NCI-H82 treated with DMSO at 0.1 percent for 48 hours (cell line): ENCODE measurements around the gene SOCS7.

ENCODE experiments used
- DNase-seq: peaks from one replicate; lab custom pipeline; 2025; ENCODE audit not compliant: unreplicated experiment; lab: John Stamatoyannopoulos, UW

SOCS7 gene, protein sequence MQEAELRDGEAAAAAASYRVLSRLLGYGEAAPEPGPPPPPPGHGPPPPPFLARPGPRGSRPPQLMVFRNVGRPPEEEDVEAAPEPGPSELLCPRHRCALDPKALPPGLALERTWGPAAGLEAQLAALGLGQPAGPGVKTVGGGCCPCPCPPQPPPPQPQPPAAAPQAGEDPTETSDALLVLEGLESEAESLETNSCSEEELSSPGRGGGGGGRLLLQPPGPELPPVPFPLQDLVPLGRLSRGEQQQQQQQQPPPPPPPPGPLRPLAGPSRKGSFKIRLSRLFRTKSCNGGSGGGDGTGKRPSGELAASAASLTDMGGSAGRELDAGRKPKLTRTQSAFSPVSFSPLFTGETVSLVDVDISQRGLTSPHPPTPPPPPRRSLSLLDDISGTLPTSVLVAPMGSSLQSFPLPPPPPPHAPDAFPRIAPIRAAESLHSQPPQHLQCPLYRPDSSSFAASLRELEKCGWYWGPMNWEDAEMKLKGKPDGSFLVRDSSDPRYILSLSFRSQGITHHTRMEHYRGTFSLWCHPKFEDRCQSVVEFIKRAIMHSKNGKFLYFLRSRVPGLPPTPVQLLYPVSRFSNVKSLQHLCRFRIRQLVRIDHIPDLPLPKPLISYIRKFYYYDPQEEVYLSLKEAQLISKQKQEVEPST

DNA sequence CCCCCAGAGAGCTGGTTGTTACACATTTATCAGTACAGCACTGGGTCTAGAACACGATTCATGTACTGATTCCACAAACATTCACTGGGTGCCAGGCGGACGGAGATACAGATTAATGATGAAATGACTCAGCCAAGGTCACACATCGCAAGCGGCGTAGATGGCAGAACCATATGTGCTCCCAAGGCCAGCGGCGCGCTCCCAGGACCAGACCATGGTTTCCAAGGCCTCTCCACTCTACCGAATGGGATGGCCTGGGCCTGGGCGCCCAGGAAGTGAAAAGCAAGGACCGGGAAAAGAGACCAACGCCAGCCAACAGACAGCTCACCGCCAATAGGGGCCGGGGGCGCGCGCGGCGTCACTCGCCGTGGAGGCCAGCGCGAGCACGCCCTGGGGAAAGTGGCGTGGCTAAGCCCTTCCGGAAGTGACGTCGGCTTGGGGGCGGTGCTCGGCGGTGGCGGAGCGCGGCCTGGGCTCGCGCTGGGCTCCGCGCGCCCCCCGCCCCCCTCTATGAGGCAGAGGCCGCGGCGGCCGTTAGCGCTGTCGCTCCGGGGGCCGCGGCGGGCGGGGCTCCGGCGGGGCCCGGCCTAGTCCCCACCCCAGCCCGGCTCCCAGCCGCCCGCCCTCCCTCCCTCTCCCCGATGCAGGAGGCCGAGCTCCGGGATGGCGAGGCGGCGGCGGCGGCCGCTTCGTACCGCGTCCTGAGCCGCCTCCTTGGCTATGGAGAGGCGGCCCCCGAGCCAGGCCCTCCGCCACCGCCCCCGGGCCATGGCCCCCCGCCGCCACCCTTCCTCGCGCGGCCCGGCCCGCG is at the start of gene SOCS7:
SOCS7 (plus strand) TSS at position 433 of the 811 bp plus-strand sequence; CDS start at position 642, 209 bp downstream.
- DNase-seq = peak; percentile 84

DNA sequence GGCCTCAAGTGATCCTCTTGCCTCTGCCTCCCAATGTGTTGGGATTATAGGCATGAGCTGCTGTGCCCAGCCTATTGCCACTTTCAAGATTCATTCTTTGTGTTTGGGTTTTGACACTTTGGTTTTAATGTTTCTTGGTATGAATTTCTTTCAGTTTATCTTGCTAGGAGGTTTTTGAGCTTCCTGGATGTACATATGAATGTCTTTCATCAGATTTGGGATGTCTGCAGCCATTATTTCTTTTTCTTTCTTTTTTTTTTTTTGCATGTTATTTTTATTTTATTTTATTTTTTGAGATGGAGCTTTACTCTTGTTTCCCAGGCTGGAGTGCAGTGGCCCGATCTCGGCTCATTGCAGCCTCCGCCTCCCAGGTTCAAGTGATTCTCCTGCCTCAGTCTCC is 36.1 kb upstream of the SOCS7 start:
- no peak for DNase-seq

DNA sequence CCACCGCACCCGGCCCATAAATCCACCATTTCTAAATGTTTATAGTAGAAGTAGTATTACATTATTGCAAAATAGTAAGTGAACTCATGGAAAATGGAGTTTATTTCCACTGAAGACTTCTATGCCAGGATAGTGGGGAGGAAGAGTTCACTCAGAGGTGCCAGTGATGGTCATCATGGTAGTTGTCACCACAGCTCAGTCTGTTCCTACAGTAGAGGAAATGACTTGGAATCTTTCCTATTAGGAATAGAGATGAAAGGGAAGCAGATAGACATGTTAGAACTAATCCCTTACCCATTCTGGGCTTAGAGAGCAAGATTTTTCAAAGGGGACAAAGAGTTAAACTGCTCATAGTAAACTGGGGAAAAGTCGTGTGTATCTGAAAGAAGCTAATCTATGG is 34.6 kb upstream of the SOCS7 start:
- DNase-seq = no peak

DNA sequence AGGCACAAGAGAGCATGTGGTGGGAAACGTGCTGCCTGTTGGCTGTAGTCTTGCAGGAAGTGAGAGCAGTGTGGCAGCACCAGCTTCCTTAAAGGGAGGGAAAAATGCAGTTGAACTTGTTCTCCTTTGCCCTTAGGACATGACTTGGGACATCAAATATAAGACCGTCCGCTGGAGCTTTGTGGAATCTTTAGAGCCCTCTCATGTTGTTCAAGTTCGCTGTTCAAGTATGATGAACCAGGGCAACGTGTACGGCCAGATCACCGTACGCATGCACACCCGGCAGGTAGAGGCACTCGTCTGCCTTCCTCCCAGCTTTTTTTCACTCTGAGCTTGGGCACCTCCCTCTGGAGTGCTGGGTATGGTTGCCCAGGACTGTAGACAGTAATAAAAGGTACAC is 31.2 kb upstream of the SOCS7 start:
- DNase-seq = no peak

DNA sequence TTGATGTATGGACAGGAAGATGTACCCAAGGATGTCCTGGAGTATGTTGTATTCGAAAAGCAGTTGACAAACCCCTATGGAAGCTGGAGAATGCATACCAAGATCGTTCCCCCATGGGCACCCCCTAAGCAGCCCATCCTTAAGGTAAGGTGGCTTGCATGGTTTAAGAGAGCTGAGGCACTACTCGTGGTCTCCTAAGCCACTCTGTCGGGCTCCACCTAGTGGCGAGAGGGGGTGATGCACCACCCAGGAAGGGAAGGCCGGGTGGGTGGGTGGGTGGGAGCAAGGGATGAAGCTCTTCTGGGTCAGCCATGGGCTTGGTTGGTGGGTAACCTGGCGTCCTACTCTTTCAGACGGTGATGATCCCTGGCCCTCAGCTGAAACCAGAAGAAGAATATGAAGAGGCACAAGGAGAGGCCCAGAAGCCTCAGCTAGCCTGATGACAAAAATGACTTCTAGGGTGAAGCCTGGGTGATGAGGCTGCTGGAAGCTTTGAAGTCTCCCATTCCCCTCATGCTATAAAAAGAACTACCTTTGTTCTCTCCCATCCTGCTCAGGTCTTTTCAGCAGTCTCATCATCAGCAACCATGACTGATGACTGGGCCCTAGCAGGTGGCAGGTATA is 29.4 kb upstream of the SOCS7 start:
- DNase-seq = peak; percentile 47

DNA sequence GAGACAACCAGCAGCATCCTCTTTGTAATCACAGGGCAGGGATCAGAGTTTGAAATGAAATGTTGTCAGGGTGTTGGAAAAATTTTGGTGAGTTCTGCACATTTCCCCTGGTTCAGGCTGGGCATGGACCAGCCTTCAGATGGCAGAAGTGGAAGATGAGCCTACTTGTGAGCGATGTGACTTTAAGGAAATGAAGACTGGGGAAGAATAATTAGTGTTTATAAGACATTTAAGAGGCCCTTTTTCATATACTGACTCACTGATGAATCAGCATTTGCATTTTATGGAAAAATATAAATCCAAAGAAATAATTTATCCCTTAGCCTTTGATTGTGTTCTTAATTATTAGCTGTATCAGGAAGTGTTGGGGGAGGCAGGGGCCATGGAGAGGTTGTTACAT is 28.7 kb upstream of the SOCS7 start:
- DNase-seq = no peak

DNA sequence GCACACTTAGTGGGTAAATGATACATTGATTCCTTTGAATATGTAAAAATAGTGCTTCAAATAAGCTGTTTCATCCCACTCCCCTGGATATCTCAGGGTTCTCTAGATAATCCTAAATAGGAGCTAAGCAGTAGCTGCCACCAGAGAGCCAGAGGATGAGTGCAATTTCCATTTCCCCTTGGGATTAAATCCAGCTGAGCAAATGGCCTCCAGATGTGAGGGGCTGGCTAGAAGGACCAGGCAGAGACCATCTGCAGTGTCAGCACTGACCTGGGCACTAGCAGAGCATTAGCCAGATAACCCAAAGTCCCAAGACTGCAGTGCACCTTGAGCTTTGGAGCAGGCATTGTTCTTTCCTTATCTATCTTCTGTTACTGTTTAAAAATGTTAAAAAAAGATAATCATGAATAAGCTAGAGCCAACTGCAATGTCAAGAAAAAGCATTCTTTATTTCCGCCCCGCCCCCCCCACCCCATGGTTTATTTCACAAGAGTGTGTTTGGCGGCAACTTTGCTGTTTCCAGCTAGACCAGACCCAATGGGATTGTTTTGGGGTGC is 27.4 kb upstream of the SOCS7 start:
- DNase-seq = no peak

DNA sequence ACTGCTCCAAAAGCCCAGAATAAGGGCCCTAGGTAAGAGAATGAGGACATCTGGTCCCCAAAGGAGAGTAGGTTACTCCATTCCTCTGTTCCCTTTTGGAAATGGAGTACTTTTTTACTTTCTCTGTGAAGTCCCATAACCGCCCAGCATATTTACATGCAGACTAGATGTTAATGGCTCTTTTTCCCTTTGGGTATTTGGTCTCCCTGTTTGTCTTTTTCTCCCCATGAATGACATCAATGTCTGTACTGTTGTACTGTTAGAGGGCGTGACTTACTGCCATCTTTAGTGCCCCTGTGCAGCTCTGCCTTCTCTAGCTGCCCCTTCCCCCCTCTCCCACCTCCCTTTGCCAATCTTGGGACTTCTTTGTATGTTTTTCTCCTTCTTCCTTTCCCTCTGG is 26.9 kb upstream of the SOCS7 start:
- no peak for DNase-seq

DNA sequence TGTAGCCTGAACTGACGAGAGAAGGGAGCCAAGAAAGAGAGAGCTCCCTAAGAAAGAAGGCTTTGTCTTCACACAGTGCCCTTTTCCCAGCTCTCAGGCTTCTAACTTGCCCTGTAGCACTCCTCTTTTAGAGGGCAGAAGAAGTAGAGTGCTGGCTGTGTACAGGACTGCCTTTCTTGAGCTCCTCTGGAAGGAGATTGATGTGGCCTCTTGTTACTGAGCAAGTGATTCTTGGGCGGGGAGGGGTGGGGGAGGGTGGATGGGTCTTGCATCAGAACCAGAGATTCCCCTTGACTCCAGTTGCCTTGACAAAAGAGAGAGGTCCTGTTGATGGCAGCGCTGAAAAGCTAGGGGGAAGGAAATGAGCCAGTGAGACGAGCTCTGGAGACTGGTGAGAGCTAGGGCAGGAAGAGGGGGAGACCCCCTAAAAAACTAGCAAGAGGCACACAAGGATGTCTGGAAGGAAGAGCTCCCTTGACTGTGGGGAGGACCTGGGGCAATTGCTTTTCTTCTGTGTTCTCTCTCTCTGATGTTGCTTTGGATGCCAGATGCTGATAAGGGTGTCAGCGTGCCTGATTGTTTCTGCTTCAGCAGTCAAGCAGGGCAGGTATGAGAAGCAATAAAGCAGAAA is 26.3 kb upstream of the SOCS7 start:
- DNase-seq = no peak

DNA sequence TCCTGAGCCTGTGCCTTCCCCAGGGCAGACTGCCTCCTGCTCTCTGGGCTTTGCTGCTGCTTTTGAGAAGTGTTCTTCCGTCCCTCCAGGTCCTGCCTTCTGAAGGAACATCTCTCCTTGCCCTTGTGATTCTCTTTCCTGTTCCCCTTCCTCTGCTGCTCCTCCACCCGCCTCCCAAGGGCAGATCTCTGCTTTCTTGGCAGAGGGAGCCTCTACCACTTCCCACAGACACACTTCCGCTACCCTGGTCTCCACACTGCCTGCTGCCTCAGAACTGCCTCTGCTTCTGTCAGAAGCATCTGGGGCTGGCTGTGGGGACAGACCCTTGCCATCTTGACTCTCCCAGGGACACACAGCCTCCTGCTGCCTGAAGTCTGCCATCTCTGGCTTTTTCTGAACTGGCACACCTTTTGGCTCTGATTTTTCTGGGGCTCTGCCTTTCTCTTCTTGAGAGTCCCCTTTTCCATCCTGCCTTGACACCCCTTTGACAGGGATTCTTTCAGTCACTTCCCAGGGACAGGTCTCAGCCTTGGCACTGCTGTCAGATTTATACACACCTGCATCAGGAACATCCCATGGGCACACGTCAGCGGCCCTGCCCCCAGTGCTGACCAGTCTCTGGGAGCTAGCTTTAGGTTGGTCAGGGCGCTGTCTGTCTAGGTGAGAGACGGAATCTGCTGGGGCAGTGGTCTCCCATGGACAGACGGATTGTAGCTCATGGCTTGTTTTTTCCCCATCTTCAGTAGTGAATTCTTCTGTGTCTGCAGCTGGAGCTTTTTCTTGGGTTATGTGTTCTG is 24.4 kb upstream of the SOCS7 start:
- DNase-seq = no peak

DNA sequence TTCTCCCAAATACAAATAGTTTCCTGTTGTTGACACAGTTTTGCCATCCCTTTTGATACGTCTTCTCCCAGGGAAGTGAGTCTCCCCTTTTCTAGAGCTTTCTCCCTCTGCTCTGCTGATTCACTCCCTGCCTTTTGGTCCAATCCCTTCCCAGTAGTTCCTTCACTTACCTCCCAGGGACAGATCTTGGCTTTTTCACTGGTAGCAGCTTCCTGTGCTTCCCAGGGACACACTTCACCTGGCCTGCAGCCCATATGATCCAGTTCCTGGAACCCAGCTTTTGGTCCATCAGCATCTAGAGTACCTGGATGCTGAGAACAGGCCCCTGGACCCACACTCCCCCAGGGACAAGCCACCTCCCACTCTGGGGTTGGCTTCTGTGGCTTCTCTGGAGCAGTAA is 23.7 kb upstream of the SOCS7 start:
- no peak for DNase-seq

DNA sequence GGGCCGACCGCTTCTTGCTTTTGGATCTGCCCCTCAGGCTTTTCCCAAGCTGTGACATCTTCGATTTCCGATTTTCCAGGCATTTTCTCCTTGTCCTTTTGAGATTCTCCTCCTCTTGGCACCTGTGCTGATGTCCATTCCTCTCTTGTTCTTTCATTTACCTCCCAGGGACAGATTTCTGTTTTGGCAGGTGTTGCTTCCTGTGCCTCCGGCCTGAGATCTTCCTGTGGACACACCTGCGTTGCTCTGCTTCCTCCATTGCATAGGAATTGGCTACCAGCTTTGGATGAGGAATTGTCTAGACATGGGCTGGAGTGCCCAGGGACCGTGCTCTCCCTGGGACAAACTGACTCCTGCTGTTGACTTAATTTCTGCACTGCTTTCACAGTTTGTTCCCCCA is 23.0 kb upstream of the SOCS7 start:
- DNase-seq = no peak

DNA sequence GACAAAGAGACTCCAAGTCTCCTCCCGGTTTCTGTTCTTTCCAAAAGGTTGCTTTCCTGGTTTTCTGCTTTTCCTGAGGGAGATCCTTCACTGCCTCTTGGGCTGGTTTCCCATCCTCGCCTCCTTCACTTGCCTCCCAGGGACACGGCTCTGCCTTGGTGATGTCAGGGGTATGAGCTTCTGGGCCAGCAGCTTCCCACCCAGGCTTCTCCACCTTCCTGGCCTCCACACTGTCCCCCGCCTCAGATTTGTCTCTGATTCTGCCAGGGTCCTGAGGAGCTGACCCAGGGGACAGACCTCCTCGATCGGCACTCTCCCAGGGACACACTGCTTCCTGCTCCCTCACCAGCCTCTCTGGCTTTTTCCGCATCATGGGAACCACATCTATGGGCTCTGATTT is 22.4 kb upstream of the SOCS7 start:
- no peak for DNase-seq

DNA sequence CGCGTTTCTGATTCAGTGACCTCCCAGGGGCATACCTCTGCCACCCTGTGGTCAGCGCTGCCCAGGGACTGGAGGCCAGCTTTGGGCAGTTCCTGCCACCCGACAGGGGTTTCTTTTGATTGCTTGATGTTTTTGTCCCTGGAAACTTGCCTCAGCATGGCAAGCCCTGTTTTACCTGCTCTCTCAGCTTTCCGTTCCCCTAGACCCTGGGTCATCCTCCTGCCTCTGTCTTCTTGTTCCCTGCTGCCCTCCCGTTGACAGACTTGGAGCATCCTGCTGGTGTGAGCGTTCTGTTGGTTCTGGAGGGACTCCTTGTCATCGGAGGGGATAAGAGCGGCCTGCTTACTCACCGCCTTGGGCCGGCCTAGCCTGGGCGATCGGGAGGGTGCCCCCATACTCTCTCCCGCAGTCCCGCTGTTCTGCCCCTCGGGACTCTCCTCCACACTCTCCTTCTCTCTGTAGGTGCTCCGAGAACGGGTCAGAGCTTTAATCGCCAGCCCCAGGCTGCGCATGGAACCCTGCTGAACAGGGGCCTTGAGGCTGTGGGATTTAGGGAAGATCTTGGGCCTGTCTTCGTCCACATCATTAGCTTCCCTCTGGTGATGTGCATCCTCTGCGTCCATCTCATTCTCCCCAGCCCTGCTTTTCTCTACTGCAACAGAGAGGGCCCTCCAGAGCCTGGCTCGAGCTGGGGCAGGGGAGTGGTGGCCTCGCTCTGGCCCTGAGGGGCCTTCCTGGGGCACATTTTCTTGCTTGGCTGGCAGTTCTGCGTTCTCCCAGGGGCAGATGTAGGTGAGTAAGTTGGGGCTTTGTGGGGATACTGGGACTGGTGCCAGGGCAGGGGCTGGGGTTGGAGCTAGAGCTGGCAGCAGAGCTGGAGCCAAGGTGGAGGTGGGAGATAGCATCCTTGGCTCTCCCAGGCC is 21.6 kb upstream of the SOCS7 start:
- DNase-seq = no peak

DNA sequence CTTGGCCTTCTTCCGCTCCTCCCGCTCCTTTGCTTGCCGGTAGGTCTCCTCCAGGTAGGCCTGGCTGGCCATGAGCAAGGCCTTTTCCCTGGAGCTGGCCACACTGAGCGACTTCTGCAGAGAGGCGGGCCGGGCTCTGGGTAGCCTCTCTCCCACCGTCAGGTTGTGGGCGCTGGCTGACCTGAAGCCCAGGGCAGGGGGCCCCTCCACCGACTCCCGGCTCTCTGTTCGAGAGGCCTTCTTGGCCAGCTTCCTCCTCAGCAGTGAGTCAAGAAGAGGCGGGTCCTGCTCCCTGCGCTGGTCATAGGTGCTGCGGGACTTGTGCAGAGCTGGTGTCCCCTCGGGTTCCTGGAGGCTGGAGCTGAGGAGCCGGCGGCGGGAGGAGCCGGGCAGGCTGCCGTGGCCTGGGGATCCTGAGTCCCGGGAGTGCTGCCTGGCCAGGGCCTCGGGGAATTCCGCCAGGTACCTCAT is 20.7 kb upstream of the SOCS7 start:
- DNase-seq = no peak

DNA sequence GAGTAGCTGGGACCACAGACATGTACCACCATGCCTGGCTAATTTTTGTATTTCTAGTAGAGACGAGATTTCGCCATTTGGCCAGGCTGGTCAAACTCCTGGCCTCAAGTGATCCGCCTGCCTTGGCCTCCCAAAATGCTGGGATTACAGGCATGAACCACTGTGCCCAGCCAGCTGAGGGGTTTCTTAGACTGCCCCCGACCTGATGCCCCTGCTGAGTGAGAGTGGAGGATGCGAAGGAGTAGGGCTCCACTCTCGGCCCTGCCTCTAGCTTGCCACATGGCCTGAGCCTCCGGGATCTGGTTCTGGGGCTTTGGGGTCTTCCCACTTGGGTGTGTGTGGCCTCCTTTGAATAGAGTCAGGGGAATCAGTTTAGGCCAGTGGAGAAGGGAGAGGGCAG is 18.9 kb upstream of the SOCS7 start:
- DNase-seq = no peak

DNA sequence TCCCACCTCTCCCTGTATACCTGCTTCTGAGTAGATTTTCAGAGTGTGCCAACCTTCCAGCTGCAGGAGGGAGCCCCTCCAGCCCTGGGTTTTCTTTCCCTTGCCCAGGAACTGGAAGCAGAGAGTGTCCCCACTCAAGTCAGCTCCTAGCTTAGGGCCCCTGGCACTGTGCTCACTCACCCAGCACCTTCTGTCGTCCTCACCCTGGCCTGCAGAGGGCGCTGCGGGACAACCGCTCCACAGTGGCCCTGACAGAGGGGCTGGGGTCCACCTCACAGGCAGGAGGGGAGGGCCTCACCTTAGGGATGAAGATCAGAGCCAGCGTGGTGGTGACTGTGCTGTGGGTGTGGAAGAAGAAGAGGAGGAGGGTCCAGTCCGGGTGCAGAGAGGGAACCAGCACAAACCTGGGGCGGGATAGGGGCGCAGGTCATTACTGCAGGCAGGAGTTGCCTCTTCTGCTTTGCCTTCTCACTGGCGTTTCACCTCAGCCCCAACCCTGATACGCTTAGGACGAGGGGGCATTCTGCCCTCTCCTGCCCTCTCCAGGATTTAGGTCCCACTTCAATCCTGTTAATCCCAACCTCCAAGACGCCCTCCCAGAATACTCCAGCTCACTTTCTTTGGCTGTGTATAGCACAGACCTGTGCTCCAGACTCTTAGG is 17.9 kb upstream of the SOCS7 start:
- DNase-seq = no peak
